ENCODE results near the gene GDF10. TPM values are rescaled to one million over a fixed set of nuclear protein-coding genes. Genes with fewer than 3 reads are reported as not detected.

The GDF10 gene
- total RNA-seq, 1 experiment from 2014 or later, result 0.20 TPM

GRCh38 chr10:47283848-47284247 is 16.1 kb upstream of the GDF10 start:
- no peak overlapping the region for H4K8ac ChIP-seq (replicated peaks; ENCODE audit: insufficient read length, low read depth, low read length)
- no peaks in the 10 kb centered on the region for H3K79me2 ChIP-seq (ENCODE audit: insufficient read depth, low read length)
- no peak overlapping the region for H3K56ac ChIP-seq (ENCODE audit: insufficient read length, low read depth, low read length)
- H3K27ac ChIP-seq (ENCODE audit: insufficient read length, low read depth, low read length), result no peak overlapping the region
- H2AK5ac ChIP-seq (ENCODE audit: insufficient read length, low read length), result no peak overlapping the region
- no peak overlapping the region for H3K4ac ChIP-seq (ENCODE audit: low read depth, low read length)
- H3K79me1 ChIP-seq (ENCODE audit: insufficient read depth, low read depth, low read length, poor library complexity, severe bottlenecking), result no peaks in the 10 kb centered on the region
- H2BK20ac ChIP-seq (ENCODE audit: low read depth, low read length, poor library complexity, severe bottlenecking), result no peak overlapping the region
- no peaks in the 10 kb centered on the region for H3K9me3 ChIP-seq (ENCODE audit: control insufficient read depth, low read depth, low read length)
- no peak overlapping the region for H3T11ph ChIP-seq (ENCODE audit: low read length)
- H3K9ac ChIP-seq (ENCODE audit: extremely low read depth, insufficient read length, low read length), result no peak overlapping the region
- H3K9me3 Mint-ChIP-seq, result no peaks in the 10 kb centered on the region
- H2BK120ac ChIP-seq (ENCODE audit: low read depth, low read length, poor library complexity, severe bottlenecking), result no peak overlapping the region
- no peak overlapping the region for H2BK15ac ChIP-seq (ENCODE audit: low read depth, low read length)
- no peak overlapping the region for H4K91ac ChIP-seq (ENCODE audit: insufficient read length, low read depth, low read length)
- no peak overlapping the region for H2BK5ac ChIP-seq (ENCODE audit: insufficient read length, low read length)
- H2AFZ ChIP-seq (ENCODE audit: low read length), result no peak overlapping the region
- H3K4me3 Mint-ChIP-seq, result no peak overlapping the region
- TF ChIP-seq CTCF (conservative IDR thresholded peaks at IDR 0.05), result no peak
- H3K27me3 Mint-ChIP-seq (ENCODE audit: low read depth), result peaks cover 11% of the 10 kb centered on the region
- H3K4me1 Mint-ChIP-seq, result 0 out of 4 replicates have a peak, but pooled peaks cover 0 to 4% of the 10 kb centered on the region in 2 experiments
- no peaks in the 10 kb centered on the region for H3K27me3 ChIP-seq (ENCODE audit: insufficient read depth, low read length)
- no peak overlapping the region for H3K4me2 ChIP-seq (ENCODE audit: insufficient read depth, insufficient read length, low read length)
- H3K23me2 ChIP-seq (ENCODE audit: insufficient read length, low read depth, low read length, poor library complexity, severe bottlenecking), result no peaks in the 10 kb centered on the region
- DNase-seq, result no peak
- H3K18ac ChIP-seq (ENCODE audit: insufficient read length, low read depth, low read length), result no peak overlapping the region
- no peak overlapping the region for H3K23ac ChIP-seq (ENCODE audit: insufficient read length, low read depth, low read length)
- no peaks in the 10 kb centered on the region for H4K20me1 ChIP-seq (ENCODE audit: control insufficient read depth, insufficient read depth, insufficient read length)
- H3K4me1 ChIP-seq (ENCODE audit: insufficient read depth, low read length), result no peaks in the 10 kb centered on the region
- no peak overlapping the region for H3K14ac ChIP-seq (ENCODE audit: insufficient read depth, low read length)
- H4K5ac ChIP-seq (ENCODE audit: insufficient read length, low read depth, low read length), result no peak overlapping the region
- H3K36me3 Mint-ChIP-seq (ENCODE audit: insufficient read depth in 1 of 3, low read depth in 3 of 3), result no peaks in the 10 kb centered on the region; a peak in 1 of 7 replicates
- no peak overlapping the region; a peak in 1 of 7 replicates for H3K27ac Mint-ChIP-seq
- H2BK12ac ChIP-seq (ENCODE audit: insufficient read length, low read depth, low read length), result no peak overlapping the region
